ENCODE measurements around the gene APP.

APP gene

GRCh38 chr21:25879203-25879602, 291.4 kb downstream of the APP start:
- ChIA-PET POLR2A (no interaction called here), CTCF (interaction anchor here (0.8 to 2.2 kb wide), 4 partner anchors 17 to 838 kb away, joined by 3 to 8 read pairs (median 4); partner anchors contain the start of gene APP)
- TF ChIP-seq, protein P1, sequence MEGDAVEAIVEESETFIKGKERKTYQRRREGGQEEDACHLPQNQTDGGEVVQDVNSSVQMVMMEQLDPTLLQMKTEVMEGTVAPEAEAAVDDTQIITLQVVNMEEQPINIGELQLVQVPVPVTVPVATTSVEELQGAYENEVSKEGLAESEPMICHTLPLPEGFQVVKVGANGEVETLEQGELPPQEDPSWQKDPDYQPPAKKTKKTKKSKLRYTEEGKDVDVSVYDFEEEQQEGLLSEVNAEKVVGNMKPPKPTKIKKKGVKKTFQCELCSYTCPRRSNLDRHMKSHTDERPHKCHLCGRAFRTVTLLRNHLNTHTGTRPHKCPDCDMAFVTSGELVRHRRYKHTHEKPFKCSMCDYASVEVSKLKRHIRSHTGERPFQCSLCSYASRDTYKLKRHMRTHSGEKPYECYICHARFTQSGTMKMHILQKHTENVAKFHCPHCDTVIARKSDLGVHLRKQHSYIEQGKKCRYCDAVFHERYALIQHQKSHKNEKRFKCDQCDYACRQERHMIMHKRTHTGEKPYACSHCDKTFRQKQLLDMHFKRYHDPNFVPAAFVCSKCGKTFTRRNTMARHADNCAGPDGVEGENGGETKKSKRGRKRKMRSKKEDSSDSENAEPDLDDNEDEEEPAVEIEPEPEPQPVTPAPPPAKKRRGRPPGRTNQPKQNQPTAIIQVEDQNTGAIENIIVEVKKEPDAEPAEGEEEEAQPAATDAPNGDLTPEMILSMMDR (IDR thresholded peaks at IDR 0.05; ENCODE audit: control extremely low read depth, extremely low read depth, low read depth, missing control alignments), result no peak
- DNase-seq (ENCODE audit: extremely low spot score), result no peak

DNA sequence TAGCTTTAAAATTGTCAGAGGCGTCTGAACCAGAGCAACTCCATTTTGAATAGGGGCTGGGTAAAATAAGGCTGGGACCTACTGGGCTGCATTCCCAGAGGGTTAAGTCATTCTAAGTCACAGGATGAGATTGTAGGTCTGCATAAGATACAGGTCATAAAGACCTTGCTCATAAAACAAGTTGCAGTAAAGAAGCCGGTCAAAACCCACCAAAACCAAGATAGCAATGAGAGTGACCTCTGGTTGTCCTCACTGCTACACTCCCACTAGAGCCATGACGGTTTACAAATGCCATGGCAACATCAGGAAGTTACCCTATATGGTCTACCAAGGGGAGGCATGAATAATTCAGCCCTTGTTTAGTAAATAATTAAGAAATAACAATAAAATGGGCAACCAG, 292.2 kb downstream of the APP start:
- ChIA-PET CTCF (interaction anchor here (0.9 to 2.2 kb wide), 5 partner anchors 17 to 839 kb away, joined by 3 to 8 read pairs (median 3); partner anchors contain the start of gene APP), POLR2A (no interaction called here)
- DNase-seq (ENCODE audit: extremely low spot score), result no peak
- TF ChIP-seq, protein P1 (IDR thresholded peaks at IDR 0.05; ENCODE audit: control extremely low read depth, extremely low read depth, low read depth, missing control alignments), result no peak

DNA sequence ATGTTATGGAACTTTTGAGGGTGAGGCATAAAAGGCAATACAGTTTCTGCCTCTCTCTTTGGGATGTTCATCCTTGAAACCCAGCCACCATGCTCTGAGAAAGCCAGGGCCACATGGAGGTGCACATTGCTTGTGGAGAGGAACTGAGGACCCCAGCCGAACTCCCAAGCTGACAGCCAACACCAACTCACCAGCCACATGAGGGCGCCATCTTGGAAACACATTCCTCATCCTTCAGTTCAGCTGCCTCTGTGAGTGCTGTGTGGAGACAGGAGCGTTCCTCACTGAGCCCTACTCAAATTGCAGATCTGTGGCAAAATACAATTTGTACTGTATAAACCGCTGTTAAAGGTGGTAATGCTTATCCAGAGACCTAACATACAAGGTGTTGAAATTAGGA, 298.3 kb downstream of the APP start:
- POLR2A ChIA-PET, result interaction anchor here (0.7 kb wide), 1 partner anchor 10 kb away, joined by 5 read pairs; no protein-coding TSS in a partner anchor
- CTCF ChIA-PET, result interaction anchor here (1.3 to 1.6 kb wide), 2 partner anchors 9 to 10 kb away, joined by 4 to 5 read pairs; no protein-coding TSS in a partner anchor

GRCh38 chr21:25871566-25871965, 299.0 kb downstream of the APP start:
- TF ChIP-seq, protein P1 (IDR thresholded peaks at IDR 0.05; ENCODE audit: control extremely low read depth, extremely low read depth, low read depth, missing control alignments), result no peak
- DNase-seq (ENCODE audit: extremely low spot score), result no peak

More for the DNA sequence above, 298.3 kb downstream of the APP start:
- TF ChIP-seq, protein P1 (IDR thresholded peaks at IDR 0.05; ENCODE audit: control extremely low read depth, extremely low read depth, low read depth, missing control alignments), result no peak
- no peak for DNase-seq (ENCODE audit: extremely low spot score)

GRCh38 chr21:25870084-25870483, 300.5 kb downstream of the APP start:
- DNase-seq (ENCODE audit: extremely low spot score), result no peak
- ChIA-PET CTCF (interaction anchor here (1.2 kb wide), 1 partner anchor 8 kb away, joined by 4 read pairs; no protein-coding TSS in a partner anchor), POLR2A (no interaction called here)
- TF ChIP-seq, protein P1 (IDR thresholded peaks at IDR 0.05; ENCODE audit: control extremely low read depth, extremely low read depth, low read depth, missing control alignments), result no peak

More at GRCh38 chr21:25871566-25871965, 299.0 kb downstream of the APP start:
- ChIA-PET POLR2A (no interaction called here), CTCF (interaction anchor here (0.7 to 1.6 kb wide), 2 partner anchors 9 to 10 kb away, joined by 3 to 5 read pairs; no protein-coding TSS in a partner anchor)

- TF ChIP-seq, protein P1 (IDR thresholded peaks at IDR 0.05; ENCODE audit: control extremely low read depth, extremely low read depth, low read depth, missing control alignments), result no peak
- DNase-seq (ENCODE audit: extremely low spot score), result no peak
- ChIA-PET POLR2A (no interaction called here), CTCF (interaction anchor here (0.8 kb wide), 1 partner anchor 9 kb away, joined by 3 read pairs; no protein-coding TSS in a partner anchor)
Observed at GRCh38 chr21:25867061-25867460, 303.5 kb downstream of the APP start.
